SK-N-SH treated with all-trans-retinoic acid at 6 μM for 48 hours (cell line): ENCODE measurements around the gene PDE4B.

Source experiments
- ATAC-seq: fragments of 200-7000 bp; cut with Tn5 transposase; 3 replicates; pipeline ENCODE4 v1.9.1; 2020; ENCODE audit warnings: mild to moderate bottlenecking, moderate library complexity
- ARNTL ChIP-seq: fragments of 450-650 bp; formaldehyde crosslinking; IDR thresholded peaks from 2 replicates; pipeline ENCODE4 v1.5.0; 2020; ENCODE audit warnings: low read depth, mild to moderate bottlenecking, moderate library complexity, borderline replicate concordance
- BACH2 ChIP-seq: fragments of 250-450 bp; sonication (Bioruptor Pico); IDR thresholded peaks from 2 replicates; pipeline ENCODE4 v1.9.0; 2021; ENCODE audit warnings: mild to moderate bottlenecking, borderline replicate concordance
- CSDC2 ChIP-seq: fragments of 250-450 bp; sonication (Bioruptor Pico); IDR thresholded peaks from 2 replicates; pipeline ENCODE4 v1.5.0; 2020; ENCODE audit warnings: mild to moderate bottlenecking, moderate library complexity
- ESRRG ChIP-seq: fragments of 250-450 bp; sonication (Bioruptor Pico); IDR thresholded peaks from 2 replicates; pipeline ENCODE4 v1.6.1; 2021; ENCODE audit warnings: mild to moderate bottlenecking
- ISL1 ChIP-seq: fragments of 250-450 bp; sonication (Bioruptor Pico); IDR thresholded peaks from 2 replicates; pipeline ENCODE4 v2.1.2; 2022; ENCODE audit warnings: mild to moderate bottlenecking, moderate library complexity
- OSR1 ChIP-seq: fragments of 250-450 bp; sonication (Bioruptor Pico); IDR thresholded peaks from 2 replicates; pipeline ENCODE4 v1.8.0; 2022; ENCODE audit warnings: moderate library complexity, mild to moderate bottlenecking, inconsistent platforms
- PPARA ChIP-seq: fragments of 250-450 bp; sonication (Bioruptor Pico); IDR thresholded peaks from 2 replicates; pipeline ENCODE4 v1.5.0; 2020; ENCODE audit warnings: mild to moderate bottlenecking, borderline replicate concordance
- RARB ChIP-seq: fragments of 250-450 bp; sonication (Bioruptor Pico); IDR thresholded peaks from 2 replicates; pipeline ENCODE4 v1.8.0; 2021; ENCODE audit warnings: mild to moderate bottlenecking, moderate library complexity
- SNAI2 ChIP-seq: fragments of 250-450 bp; sonication (Bioruptor Pico); IDR thresholded peaks from 2 replicates; pipeline ENCODE4 v1.5.0; 2020; ENCODE audit warnings: mild to moderate bottlenecking, moderate library complexity
- TCF4 ChIP-seq: fragments of 250-450 bp; sonication (Bioruptor Pico); IDR thresholded peaks from 2 replicates; pipeline ENCODE4 v1.8.0; 2021; ENCODE audit warnings: mild to moderate bottlenecking, moderate library complexity, borderline replicate concordance
- TOX ChIP-seq: fragments of 250-450 bp; sonication (Bioruptor Pico); IDR thresholded peaks from 2 replicates; pipeline ENCODE4 v1.8.0; 2021; ENCODE audit warnings: mild to moderate bottlenecking, moderate library complexity, borderline replicate concordance
- ZC3H10 ChIP-seq: fragments of 250-450 bp; sonication (Bioruptor Pico); IDR thresholded peaks from 2 replicates; pipeline ENCODE4 v1.5.1; 2021; ENCODE audit warnings: mild to moderate bottlenecking, moderate library complexity
- ZFP3 ChIP-seq: fragments of 250-450 bp; sonication (Bioruptor Pico); IDR thresholded peaks from 2 replicates; pipeline ENCODE4 v1.5.0; 2020; ENCODE audit warnings: mild to moderate bottlenecking, moderate library complexity
- ZFP30 ChIP-seq: fragments of 450-650 bp; formaldehyde crosslinking; IDR thresholded peaks from 2 replicates; pipeline ENCODE4 v1.5.0; 2022; ENCODE audit warnings: mild to moderate bottlenecking, moderate library complexity
- ZNF565 ChIP-seq: fragments of 450-650 bp; formaldehyde crosslinking; conservative IDR thresholded peaks from 2 replicates; pipeline ENCODE4 v1.5.0; 2020; ENCODE audit warnings: low read depth, mild to moderate bottlenecking, moderate library complexity
- ZNF70 ChIP-seq: fragments of 450-650 bp; formaldehyde crosslinking; IDR thresholded peaks from 2 replicates; pipeline ENCODE4 v1.5.0; 2020; ENCODE audit warnings: mild to moderate bottlenecking, moderate library complexity
- ZNF8 ChIP-seq: fragments of 450-650 bp; formaldehyde crosslinking; IDR thresholded peaks from 2 replicates; pipeline ENCODE4 v1.5.0; 2020; ENCODE audit warnings: mild to moderate bottlenecking, moderate library complexity
- TF ChIP-seq, protein P1 (sequence below): fragments of 250-450 bp; sonication (Bioruptor Pico); IDR thresholded peaks from 2 replicates; pipeline ENCODE4 v1.5.0; 2020; ENCODE audit warnings: mild to moderate bottlenecking, moderate library complexity
- TF ChIP-seq, protein P2 (sequence below): fragments of 250-450 bp; sonication (Bioruptor Pico); IDR thresholded peaks from 2 replicates; pipeline ENCODE4 v1.8.0; 2020; ENCODE audit warnings: mild to moderate bottlenecking, moderate library complexity, borderline replicate concordance
- TF ChIP-seq, protein P3 (sequence below): fragments of 250-450 bp; sonication (Bioruptor Pico); IDR thresholded peaks from 2 replicates; pipeline ENCODE4 v1.8.0; 2021; ENCODE audit warnings: low read depth, mild to moderate bottlenecking, moderate library complexity, borderline replicate concordance
- TF ChIP-seq, protein P4 (sequence below): fragments of 250-450 bp; sonication (Bioruptor Pico); IDR thresholded peaks from 2 replicates; pipeline ENCODE4 v1.5.1; 2020; ENCODE audit warnings: low read depth, mild to moderate bottlenecking, moderate library complexity

The PDE4B gene

DNA sequence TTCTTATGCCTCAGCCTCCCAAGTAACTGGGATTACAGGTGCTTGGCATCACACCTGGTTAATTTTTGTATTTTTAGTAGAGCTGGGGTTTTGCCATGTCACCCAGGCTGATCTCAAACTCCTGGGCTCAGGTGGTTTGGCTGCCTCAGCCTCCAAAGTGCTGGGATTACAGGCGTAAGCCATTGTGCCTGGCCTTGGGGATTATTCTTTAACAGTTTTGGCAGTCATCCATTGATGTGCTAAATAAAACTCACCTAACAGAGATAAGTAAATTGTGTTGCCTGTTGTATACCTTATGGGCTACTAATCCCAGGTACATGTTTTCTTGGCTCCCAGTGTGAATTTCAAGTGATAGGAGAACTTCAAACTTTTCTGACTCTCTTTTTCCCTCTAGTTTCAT lies 35.2 kb upstream of the PDE4B start:
- no peak for ATAC-seq
- TF ChIP-seq ZNF8 (CRISPR knock-in tag) (no peak), TCF4 (no peak), ZFP3 (CRISPR knock-in tag) (no peak)

DNA sequence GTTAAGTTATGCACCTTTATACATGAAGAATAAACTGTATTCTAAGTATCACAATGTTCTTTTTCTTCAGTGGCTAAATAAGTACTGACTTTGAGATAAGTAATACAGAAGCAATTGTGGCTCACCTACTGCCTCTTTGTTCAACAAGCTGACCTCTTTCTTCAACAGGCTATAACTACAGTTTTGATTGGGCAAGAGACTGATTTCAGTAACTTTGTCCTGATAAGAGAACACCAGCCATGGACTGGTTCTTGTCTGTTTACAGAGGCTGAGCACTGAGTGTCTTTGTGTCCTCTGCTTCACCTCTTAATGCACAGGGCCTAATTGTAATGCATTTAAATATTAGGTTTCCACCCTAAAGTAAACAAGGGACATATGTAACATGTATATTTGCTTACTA lies 34.6 kb upstream of the PDE4B start:
- TF ChIP-seq ZNF565 (CRISPR knock-in tag) (no peak), SNAI2 (CRISPR knock-in tag) (no peak), ARNTL (no peak), ZNF70 (CRISPR knock-in tag) (no peak), PPARA (CRISPR knock-in tag) (no peak), ZFP30 (CRISPR knock-in tag) (no peak), ZNF8 (CRISPR knock-in tag) (no peak), RARB (CRISPR knock-in tag) (no peak), OSR1 (CRISPR knock-in tag) (no peak), TOX (CRISPR knock-in tag) (no peak), ISL1 (CRISPR knock-in tag) (no peak)
- TF ChIP-seq, protein P1, sequence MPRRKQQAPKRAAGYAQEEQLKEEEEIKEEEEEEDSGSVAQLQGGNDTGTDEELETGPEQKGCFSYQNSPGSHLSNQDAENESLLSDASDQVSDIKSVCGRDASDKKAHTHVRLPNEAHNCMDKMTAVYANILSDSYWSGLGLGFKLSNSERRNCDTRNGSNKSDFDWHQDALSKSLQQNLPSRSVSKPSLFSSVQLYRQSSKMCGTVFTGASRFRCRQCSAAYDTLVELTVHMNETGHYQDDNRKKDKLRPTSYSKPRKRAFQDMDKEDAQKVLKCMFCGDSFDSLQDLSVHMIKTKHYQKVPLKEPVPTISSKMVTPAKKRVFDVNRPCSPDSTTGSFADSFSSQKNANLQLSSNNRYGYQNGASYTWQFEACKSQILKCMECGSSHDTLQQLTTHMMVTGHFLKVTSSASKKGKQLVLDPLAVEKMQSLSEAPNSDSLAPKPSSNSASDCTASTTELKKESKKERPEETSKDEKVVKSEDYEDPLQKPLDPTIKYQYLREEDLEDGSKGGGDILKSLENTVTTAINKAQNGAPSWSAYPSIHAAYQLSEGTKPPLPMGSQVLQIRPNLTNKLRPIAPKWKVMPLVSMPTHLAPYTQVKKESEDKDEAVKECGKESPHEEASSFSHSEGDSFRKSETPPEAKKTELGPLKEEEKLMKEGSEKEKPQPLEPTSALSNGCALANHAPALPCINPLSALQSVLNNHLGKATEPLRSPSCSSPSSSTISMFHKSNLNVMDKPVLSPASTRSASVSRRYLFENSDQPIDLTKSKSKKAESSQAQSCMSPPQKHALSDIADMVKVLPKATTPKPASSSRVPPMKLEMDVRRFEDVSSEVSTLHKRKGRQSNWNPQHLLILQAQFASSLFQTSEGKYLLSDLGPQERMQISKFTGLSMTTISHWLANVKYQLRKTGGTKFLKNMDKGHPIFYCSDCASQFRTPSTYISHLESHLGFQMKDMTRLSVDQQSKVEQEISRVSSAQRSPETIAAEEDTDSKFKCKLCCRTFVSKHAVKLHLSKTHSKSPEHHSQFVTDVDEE (CRISPR knock-in tag), result no peak
- TF ChIP-seq, protein P2, sequence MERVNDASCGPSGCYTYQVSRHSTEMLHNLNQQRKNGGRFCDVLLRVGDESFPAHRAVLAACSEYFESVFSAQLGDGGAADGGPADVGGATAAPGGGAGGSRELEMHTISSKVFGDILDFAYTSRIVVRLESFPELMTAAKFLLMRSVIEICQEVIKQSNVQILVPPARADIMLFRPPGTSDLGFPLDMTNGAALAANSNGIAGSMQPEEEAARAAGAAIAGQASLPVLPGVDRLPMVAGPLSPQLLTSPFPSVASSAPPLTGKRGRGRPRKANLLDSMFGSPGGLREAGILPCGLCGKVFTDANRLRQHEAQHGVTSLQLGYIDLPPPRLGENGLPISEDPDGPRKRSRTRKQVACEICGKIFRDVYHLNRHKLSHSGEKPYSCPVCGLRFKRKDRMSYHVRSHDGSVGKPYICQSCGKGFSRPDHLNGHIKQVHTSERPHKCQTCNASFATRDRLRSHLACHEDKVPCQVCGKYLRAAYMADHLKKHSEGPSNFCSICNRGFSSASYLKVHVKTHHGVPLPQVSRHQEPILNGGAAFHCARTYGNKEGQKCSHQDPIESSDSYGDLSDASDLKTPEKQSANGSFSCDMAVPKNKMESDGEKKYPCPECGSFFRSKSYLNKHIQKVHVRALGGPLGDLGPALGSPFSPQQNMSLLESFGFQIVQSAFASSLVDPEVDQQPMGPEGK (CRISPR knock-in tag), result no peak
- TF ChIP-seq, all 23 proteins: peak for 0
- no peak for ATAC-seq

DNA sequence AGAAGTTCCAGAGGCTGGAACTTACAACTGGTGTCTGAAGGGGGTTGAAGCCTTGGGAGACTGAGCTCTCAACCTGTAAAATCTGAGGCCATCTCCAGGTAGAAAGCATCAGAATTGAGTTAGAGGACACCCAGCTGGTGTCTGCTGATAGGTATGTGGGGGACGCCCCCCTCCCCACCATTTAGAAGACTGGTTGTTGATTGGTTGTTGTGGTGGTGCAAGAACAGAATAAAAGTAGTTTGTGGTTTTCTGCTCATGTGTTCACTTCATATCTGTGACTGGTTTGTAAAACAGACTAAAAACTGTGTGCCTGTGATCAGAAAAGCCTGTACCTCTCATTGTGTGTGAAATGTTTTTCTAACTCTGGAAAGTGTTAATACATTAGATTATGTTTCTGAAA lies 33.2 kb upstream of the PDE4B start:
- ATAC-seq, result no peak
- no peak for TF ChIP-seq SNAI2 (CRISPR knock-in tag)

DNA sequence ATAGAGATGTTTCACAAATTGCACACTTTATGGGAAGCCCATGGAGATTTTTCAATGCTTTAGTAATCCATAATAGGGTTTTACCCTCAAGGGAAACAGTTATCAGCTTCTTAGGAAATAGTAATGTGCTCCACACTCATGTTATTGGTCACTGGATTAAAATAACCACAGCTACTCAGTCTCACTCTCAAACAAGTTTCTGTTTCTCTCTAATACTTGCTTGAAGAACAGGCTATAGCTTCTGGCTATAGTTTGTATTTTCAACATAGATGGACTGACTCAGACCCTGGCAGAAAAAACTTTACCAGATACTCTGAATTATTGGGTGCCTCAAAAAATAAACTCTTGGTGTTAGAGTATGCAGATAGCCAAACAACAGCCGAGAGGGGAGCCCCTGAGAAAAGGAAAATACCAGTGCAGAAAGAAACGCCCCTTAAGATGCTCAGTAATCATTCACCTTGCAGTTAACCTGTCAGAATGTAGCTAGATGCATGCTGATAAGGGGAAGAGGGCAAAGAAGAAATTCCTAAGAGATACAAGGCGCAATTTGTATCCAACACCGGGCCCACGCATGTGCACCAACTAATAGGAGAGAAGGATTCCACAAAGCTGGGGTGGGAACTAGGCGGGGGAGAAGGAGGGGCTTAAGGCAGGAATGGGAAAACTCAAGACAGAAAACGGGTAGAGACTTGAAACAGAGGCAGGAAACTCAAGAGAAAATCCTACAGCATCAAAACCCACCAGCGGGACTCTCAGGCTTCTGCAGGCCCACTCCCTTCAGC lies 30.4 kb upstream of the PDE4B start:
- no peak for ATAC-seq
- TF ChIP-seq, protein P3, sequence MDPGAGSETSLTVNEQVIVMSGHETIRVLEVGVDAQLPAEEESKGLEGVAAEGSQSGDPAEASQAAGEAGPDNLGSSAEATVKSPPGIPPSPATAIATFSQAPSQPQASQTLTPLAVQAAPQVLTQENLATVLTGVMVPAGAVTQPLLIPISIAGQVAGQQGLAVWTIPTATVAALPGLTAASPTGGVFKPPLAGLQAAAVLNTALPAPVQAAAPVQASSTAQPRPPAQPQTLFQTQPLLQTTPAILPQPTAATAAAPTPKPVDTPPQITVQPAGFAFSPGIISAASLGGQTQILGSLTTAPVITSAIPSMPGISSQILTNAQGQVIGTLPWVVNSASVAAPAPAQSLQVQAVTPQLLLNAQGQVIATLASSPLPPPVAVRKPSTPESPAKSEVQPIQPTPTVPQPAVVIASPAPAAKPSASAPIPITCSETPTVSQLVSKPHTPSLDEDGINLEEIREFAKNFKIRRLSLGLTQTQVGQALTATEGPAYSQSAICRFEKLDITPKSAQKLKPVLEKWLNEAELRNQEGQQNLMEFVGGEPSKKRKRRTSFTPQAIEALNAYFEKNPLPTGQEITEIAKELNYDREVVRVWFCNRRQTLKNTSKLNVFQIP (CRISPR knock-in tag), result no peak
- no peak for TF ChIP-seq CSDC2
- no peak for TF ChIP-seq ZNF565 (CRISPR knock-in tag)
- no peak for TF ChIP-seq ESRRG (CRISPR knock-in tag)
- TF ChIP-seq, protein P1 (CRISPR knock-in tag), result no peak
- TF ChIP-seq ZNF70 (CRISPR knock-in tag), result no peak
- no peak for TF ChIP-seq TCF4
- TF ChIP-seq ZFP30 (CRISPR knock-in tag), result no peak
- TF ChIP-seq BACH2, result no peak
- no peak for TF ChIP-seq OSR1 (CRISPR knock-in tag)
- no peak for TF ChIP-seq ISL1 (CRISPR knock-in tag)
- no peak for TF ChIP-seq RARB (CRISPR knock-in tag)
- no peak for TF ChIP-seq ZC3H10
- TF ChIP-seq ZNF8 (CRISPR knock-in tag), result no peak
- TF ChIP-seq, protein P4, sequence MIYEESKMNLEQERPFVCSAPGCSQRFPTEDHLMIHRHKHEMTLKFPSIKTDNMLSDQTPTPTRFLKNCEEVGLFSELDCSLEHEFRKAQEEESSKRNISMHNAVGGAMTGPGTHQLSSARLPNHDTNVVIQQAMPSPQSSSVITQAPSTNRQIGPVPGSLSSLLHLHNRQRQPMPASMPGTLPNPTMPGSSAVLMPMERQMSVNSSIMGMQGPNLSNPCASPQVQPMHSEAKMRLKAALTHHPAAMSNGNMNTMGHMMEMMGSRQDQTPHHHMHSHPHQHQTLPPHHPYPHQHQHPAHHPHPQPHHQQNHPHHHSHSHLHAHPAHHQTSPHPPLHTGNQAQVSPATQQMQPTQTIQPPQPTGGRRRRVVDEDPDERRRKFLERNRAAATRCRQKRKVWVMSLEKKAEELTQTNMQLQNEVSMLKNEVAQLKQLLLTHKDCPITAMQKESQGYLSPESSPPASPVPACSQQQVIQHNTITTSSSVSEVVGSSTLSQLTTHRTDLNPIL, result no peak
